HEK293 (cell line): ENCODE results near the gene PDCD4.

Experiments used
- CTCF ChIA-PET: fragments of 350-600 bp; formaldehyde crosslinking; extraction: SDS; loops from one replicate; lab custom pipeline; 2021; ENCODE audit warnings: antibody characterized with exemption; lab: Yijun Ruan, JAX
- POLR2A ChIA-PET: fragments of 300-600 bp; formaldehyde crosslinking; extraction: SDS; loops from one replicate; lab custom pipeline; 2020; ENCODE audit warnings: antibody characterized with exemption, inconsistent platforms; lab: Yijun Ruan, JAX
- H3K27ac ChIP-seq: fragments of 200-500 bp; sonication (Bioruptor generic); 2 replicates; pipeline ENCODE4 v1.5.1; 2014; ENCODE audit warnings: low read depth, low read length, control low read depth, inconsistent platforms; ENCODE audit errors: extremely low read depth
- H3K36me3 ChIP-seq, 2 experiments: fragments of 200-500 bp in 1 of 2; sonication (Bioruptor generic) in 1 of 2; 1 replicate in 1 of 2; 2 replicates in 1 of 2; pipeline ENCODE4 v1.5.1; 2014 to 2017; ENCODE audit warnings: inconsistent platforms in 2 of 2, low read length in 2 of 2; ENCODE audit not compliant: control insufficient read depth in 2 of 2, insufficient read depth in 1 of 2
- H3K4me1 ChIP-seq: fragments of 200-500 bp; sonication (Bioruptor generic); 2 replicates; pipeline ENCODE4 v1.5.1; 2014; ENCODE audit warnings: mild to moderate bottlenecking, low read length, inconsistent platforms; ENCODE audit not compliant: control insufficient read depth, insufficient read depth
- H3K4me3 ChIP-seq: 2 replicates; pipeline ENCODE4 v1.5.1; 2011; ENCODE audit warnings: low read depth, mild to moderate bottlenecking, control low read depth, low read length, moderate library complexity
- H3K9me3 ChIP-seq: fragments of 200-500 bp; sonication (Bioruptor generic); 2 replicates; pipeline ENCODE4 v1.5.1; 2014; ENCODE audit warnings: low read depth, low read length, inconsistent platforms; ENCODE audit not compliant: control insufficient read depth, insufficient read depth
- BCL11B ChIP-seq: fragments of 450-650 bp; formaldehyde crosslinking; IDR thresholded peaks from 2 replicates; pipeline ENCODE4 v1.5.1; 2016; ENCODE audit warnings: low read depth, missing biosample characterization, missing genetic modification characterization
- GLIS2 ChIP-seq: fragments of 450-650 bp; formaldehyde crosslinking; IDR thresholded peaks from 2 replicates; pipeline ENCODE4 v1.5.1; 2016; ENCODE audit warnings: missing biosample characterization, missing genetic modification characterization
- OSR2 ChIP-seq: fragments of 450-650 bp; formaldehyde crosslinking; IDR thresholded peaks from 2 replicates; pipeline ENCODE4 v1.5.1; 2016; ENCODE audit warnings: missing biosample characterization, missing genetic modification characterization
- SETDB1 ChIP-seq: IDR thresholded peaks from one replicate; pipeline ENCODE4 v1.6.1; 2017; ENCODE audit warnings: mild to moderate bottlenecking, low read length, moderate library complexity, mixed read lengths; ENCODE audit not compliant: insufficient read length
- SP7 ChIP-seq: fragments of 450-650 bp; formaldehyde crosslinking; IDR thresholded peaks from 2 replicates; pipeline ENCODE4 v1.5.1; 2016; ENCODE audit warnings: missing biosample characterization, missing genetic modification characterization
- ZNF140 ChIP-seq: fragments of 450-650 bp; formaldehyde crosslinking; IDR thresholded peaks from 2 replicates; pipeline ENCODE4 v1.5.1; 2016; ENCODE audit warnings: missing biosample characterization, missing genetic modification characterization
- ZNF223 ChIP-seq: fragments of 450-650 bp; formaldehyde crosslinking; IDR thresholded peaks from 2 replicates; pipeline ENCODE4 v1.5.1; 2016; ENCODE audit warnings: missing biosample characterization, missing genetic modification characterization
- ZNF239 ChIP-seq: fragments of 450-650 bp; formaldehyde crosslinking; IDR thresholded peaks from 2 replicates; pipeline ENCODE4 v1.5.1; 2016; ENCODE audit warnings: missing biosample characterization, missing genetic modification characterization
- ZNF274 ChIP-seq, 2 experiments: fragments of 200-500 bp in 1 of 2; fragments of 450-650 bp in 1 of 2; sonication (Bioruptor generic) in 1 of 2; formaldehyde crosslinking in 1 of 2; IDR thresholded peaks; 2 replicates each; pipeline versions ENCODE4 v1.5.1 to v1.6.1; 2014 to 2016; ENCODE audit warnings: borderline replicate concordance in 1 of 2, inconsistent platforms in 1 of 2, low read length in 1 of 2, missing biosample characterization in 1 of 2, missing genetic modification characterization in 1 of 2
- ZNF341 ChIP-seq: fragments of 450-650 bp; formaldehyde crosslinking; IDR thresholded peaks from 2 replicates; pipeline ENCODE4; 2016; ENCODE audit warnings: low read depth, missing biosample characterization, missing genetic modification characterization
- ZNF548 ChIP-seq: fragments of 450-650 bp; formaldehyde crosslinking; IDR thresholded peaks from 2 replicates; pipeline ENCODE4 v1.5.1; 2016; ENCODE audit warnings: missing biosample characterization, missing genetic modification characterization
- ZNF596 ChIP-seq: fragments of 450-650 bp; IDR thresholded peaks from 2 replicates; pipeline ENCODE4 v1.5.0; 2018; ENCODE audit warnings: missing biosample characterization, mild to moderate bottlenecking, missing genetic modification characterization, moderate library complexity
- ZNF600 ChIP-seq: fragments of 450-650 bp; formaldehyde crosslinking; IDR thresholded peaks from 2 replicates; pipeline ENCODE4 v1.5.1; 2016; ENCODE audit warnings: missing biosample characterization, missing genetic modification characterization
- ZNF660 ChIP-seq: fragments of 450-650 bp; IDR thresholded peaks from 2 replicates; pipeline ENCODE4 v1.5.1; 2018; ENCODE audit warnings: missing biosample characterization, mild to moderate bottlenecking, missing genetic modification characterization
- ZXDB ChIP-seq: fragments of 450-650 bp; formaldehyde crosslinking; IDR thresholded peaks from 2 replicates; pipeline ENCODE4 v1.5.1; 2016; ENCODE audit warnings: missing biosample characterization, missing genetic modification characterization
- TF ChIP-seq, protein P1 (sequence below): fragments of 450-650 bp; formaldehyde crosslinking; IDR thresholded peaks from 2 replicates; pipeline ENCODE4 v1.5.1; 2016; ENCODE audit warnings: missing biosample characterization, missing genetic modification characterization
- TF ChIP-seq, protein P2 (sequence below): fragments of 450-650 bp; formaldehyde crosslinking; IDR thresholded peaks from 2 replicates; pipeline ENCODE4 v1.5.1; 2017; ENCODE audit warnings: missing biosample characterization, missing genetic modification characterization
- TF ChIP-seq, protein P3 (sequence below): fragments of 450-650 bp; formaldehyde crosslinking; IDR thresholded peaks from 2 replicates; pipeline ENCODE4 v1.5.1; 2016; ENCODE audit warnings: missing biosample characterization, missing genetic modification characterization
- TF ChIP-seq, protein P4 (sequence below): fragments of 450-650 bp; formaldehyde crosslinking; IDR thresholded peaks from 2 replicates; pipeline ENCODE4 v1.5.1; 2016; ENCODE audit warnings: missing biosample characterization, missing genetic modification characterization
- TF ChIP-seq, protein P5 (sequence below): fragments of 450-650 bp; formaldehyde crosslinking; IDR thresholded peaks from 2 replicates; pipeline ENCODE4 v1.5.1; 2016; ENCODE audit warnings: missing biosample characterization, missing genetic modification characterization

PDCD4 gene

DNA sequence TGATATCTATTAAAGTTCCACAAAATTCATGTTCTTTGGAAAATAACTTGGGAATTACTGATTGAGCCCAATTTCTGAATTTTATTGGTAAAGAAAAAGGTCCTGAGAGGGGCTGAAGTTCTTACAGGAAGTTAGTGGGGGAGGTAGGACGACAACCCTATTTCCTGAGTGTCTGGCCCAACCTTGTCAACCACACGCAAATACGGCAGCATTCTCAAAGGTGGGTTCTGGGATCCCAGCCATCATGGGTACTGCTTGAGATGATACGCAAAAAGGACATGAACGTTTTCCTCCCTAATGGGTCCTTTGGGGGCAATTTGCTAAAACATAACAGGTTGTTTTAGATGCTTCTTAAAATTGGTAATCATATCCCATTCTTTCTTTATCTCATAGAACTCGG is 2.7 kb upstream of the PDCD4 start:
- H3K27ac ChIP-seq = no peak overlapping the region
- TF ChIP-seq GLIS2 (tag by site-specific recombination) = no peak
- TF ChIP-seq, protein P1, sequence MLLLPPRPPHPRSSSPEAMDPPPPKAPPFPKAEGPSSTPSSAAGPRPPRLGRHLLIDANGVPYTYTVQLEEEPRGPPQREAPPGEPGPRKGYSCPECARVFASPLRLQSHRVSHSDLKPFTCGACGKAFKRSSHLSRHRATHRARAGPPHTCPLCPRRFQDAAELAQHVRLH (tag by site-specific recombination) = no peak
- H3K36me3 ChIP-seq = no peaks in the 10 kb centered on the region
- H3K9me3 ChIP-seq = no peaks in the 10 kb centered on the region
- H3K4me3 ChIP-seq = no peak overlapping the region
- peaks cover 23% of the 10 kb centered on the region for H3K4me1 ChIP-seq
- CTCF ChIA-PET = interaction anchor here (1.1 kb wide), 1 partner anchor 25 kb away, joined by 4 read pairs; no protein-coding TSS in a partner anchor
- POLR2A ChIA-PET = no interaction called here

DNA sequence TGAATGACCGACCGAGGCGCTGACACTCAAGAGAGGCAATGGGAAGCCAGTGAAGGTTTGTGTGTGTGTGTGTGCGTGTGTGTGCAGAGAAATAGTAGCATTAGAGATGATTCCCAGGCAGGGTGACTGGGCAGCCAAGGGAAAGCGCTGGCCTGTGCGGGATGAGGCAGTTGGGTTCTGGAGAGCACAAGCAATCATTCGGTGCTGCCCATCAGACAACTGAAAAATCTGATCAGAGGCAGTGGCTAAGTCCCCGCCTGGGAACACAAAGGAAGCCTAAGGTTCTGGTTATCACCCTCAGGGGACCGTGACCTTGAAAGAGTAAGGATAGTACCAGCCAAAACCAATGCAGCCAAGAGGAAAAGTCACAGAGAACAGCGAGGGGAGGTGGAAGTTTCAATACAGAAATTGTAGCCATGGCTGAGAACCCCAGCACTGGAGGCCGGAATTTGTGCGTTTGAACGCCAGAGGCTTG is 868 bp upstream of the PDCD4 start:
- no peak for TF ChIP-seq ZNF274 (IDR thresholded peaks at IDR 0.05; ENCODE audit: low read length)
- TF ChIP-seq ZNF274 (tag by site-specific recombination; IDR thresholded peaks at IDR 0.05; ENCODE audit: borderline replicate concordance) = no peak
- TF ChIP-seq, protein P2, sequence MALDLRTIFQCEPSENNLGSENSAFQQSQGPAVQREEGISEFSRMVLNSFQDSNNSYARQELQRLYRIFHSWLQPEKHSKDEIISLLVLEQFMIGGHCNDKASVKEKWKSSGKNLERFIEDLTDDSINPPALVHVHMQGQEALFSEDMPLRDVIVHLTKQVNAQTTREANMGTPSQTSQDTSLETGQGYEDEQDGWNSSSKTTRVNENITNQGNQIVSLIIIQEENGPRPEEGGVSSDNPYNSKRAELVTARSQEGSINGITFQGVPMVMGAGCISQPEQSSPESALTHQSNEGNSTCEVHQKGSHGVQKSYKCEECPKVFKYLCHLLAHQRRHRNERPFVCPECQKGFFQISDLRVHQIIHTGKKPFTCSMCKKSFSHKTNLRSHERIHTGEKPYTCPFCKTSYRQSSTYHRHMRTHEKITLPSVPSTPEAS (tag by site-specific recombination) = peak; percentile 76
- TF ChIP-seq ZNF239 = no peak
- Histone ChIP-seq H3K36me3 (peaks cover under 1 to 3% of the 10 kb centered on the region in 2 experiments; a peak in 2 of 3 replicates), H3K4me1 (peaks cover 17% of the 10 kb centered on the region), H3K9me3 (no peaks in the 10 kb centered on the region), H3K27ac (peak overlapping the region; percentile 84; the same call in 1 of the 2 replicates), H3K4me3 (no peak overlapping the region)
- ChIA-PET POLR2A (interaction anchor here (1.2 to 1.3 kb wide), 5 partner anchors 13 to 68 kb away, joined by 3 to 26 read pairs (median 12); partner anchors contain the start of genes BBIP1 and SHOC2), CTCF (interaction anchor here (0.7 kb wide), 1 partner anchor 33 kb away, joined by 3 read pairs; no protein-coding TSS in a partner anchor)

DNA sequence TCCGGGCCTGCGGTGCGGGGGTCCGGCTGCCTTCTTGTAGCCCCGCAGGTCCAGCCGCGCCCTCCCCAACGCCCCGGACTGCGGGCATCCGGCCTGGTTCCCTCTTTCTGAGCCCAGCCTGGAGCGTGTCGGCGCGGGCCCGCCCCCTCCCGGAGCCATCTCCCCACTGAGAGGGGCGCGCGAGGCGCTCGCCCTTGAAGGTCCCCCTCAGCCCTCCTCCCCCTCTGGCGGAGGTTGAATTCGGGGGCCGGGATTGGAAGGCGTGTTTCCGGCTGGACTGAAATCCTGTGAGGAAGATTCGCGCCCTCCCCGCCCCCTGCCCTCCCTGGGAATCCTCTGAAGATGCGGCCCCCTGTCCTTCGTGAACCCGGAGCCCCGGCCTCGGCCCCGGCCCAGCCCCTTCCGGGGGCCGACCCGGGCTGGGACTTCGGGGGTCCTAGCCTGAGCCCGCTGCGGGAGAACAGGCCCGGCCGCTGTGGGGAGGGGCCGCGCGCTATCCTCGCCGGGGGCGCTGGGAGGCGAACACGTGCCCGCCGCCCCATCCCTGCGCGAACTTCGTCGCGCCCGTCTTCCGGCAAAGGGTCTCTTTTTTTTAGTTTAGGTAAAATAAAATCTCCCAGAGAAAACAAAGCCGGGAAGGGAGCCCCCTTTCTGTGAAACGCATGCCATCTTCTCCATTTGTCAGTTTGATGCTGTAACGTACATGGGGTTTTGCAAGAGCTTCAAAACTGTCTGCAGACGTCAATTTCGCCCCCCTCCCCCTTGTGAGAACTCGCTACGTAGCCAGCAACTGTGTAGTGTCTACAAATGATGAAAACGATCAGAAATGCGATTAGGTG is 636 bp downstream of the PDCD4 start:
- Histone ChIP-seq H3K4me3 (peak overlapping the region; percentile 84), H3K27ac (peak overlapping the region; percentile 84), H3K9me3 (no peaks in the 10 kb centered on the region), H3K36me3 (peaks cover 9 to 15% of the 10 kb centered on the region in 2 experiments), H3K4me1 (peaks cover 14% of the 10 kb centered on the region)
- ChIA-PET POLR2A (interaction anchor here (0.5 to 1.3 kb wide), 11 partner anchors 10 to 74 kb away, joined by 3 to 26 read pairs (median 5); partner anchors contain the start of genes BBIP1 and SHOC2), CTCF (interaction anchor here (0.6 to 1.0 kb wide), 7 partner anchors 14 to 158 kb away, joined by 3 to 5 read pairs (median 3); no protein-coding TSS in a partner anchor)
- no peak for TF ChIP-seq ZNF596 (tag by site-specific recombination)
- peak; percentile 49 for TF ChIP-seq ZXDB (tag by site-specific recombination)
- TF ChIP-seq, protein P3, sequence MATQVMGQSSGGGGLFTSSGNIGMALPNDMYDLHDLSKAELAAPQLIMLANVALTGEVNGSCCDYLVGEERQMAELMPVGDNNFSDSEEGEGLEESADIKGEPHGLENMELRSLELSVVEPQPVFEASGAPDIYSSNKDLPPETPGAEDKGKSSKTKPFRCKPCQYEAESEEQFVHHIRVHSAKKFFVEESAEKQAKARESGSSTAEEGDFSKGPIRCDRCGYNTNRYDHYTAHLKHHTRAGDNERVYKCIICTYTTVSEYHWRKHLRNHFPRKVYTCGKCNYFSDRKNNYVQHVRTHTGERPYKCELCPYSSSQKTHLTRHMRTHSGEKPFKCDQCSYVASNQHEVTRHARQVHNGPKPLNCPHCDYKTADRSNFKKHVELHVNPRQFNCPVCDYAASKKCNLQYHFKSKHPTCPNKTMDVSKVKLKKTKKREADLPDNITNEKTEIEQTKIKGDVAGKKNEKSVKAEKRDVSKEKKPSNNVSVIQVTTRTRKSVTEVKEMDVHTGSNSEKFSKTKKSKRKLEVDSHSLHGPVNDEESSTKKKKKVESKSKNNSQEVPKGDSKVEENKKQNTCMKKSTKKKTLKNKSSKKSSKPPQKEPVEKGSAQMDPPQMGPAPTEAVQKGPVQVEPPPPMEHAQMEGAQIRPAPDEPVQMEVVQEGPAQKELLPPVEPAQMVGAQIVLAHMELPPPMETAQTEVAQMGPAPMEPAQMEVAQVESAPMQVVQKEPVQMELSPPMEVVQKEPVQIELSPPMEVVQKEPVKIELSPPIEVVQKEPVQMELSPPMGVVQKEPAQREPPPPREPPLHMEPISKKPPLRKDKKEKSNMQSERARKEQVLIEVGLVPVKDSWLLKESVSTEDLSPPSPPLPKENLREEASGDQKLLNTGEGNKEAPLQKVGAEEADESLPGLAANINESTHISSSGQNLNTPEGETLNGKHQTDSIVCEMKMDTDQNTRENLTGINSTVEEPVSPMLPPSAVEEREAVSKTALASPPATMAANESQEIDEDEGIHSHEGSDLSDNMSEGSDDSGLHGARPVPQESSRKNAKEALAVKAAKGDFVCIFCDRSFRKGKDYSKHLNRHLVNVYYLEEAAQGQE (tag by site-specific recombination) = peak; percentile 18; the same call in 1 of the 2 replicates
- TF ChIP-seq ZNF600 (tag by site-specific recombination) = no peak
- TF ChIP-seq, protein P4, sequence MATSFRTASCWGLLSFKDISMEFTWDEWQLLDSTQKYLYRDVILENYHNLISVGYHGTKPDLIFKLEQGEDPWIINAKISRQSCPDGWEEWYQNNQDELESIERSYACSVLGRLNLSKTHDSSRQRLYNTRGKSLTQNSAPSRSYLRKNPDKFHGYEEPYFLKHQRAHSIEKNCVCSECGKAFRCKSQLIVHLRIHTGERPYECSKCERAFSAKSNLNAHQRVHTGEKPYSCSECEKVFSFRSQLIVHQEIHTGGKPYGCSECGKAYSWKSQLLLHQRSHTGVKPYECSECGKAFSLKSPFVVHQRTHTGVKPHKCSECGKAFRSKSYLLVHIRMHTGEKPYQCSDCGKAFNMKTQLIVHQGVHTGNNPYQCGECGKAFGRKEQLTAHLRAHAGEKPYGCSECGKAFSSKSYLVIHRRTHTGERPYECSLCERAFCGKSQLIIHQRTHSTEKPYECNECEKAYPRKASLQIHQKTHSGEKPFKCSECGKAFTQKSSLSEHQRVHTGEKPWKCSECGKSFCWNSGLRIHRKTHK (tag by site-specific recombination) = no peak
- no peak for TF ChIP-seq BCL11B
- no peak for TF ChIP-seq OSR2 (tag by site-specific recombination)
- TF ChIP-seq ZNF341 = peak; percentile 26
- TF ChIP-seq SP7 = peak; percentile 62; the same call in 1 of the 2 replicates
- TF ChIP-seq SETDB1 = no peak
- peak; percentile 82 for TF ChIP-seq ZNF660 (tag by site-specific recombination)
- no peak for TF ChIP-seq ZNF548 (tag by site-specific recombination)
- TF ChIP-seq ZNF274 (IDR thresholded peaks at IDR 0.05; ENCODE audit: low read length) = no peak
- TF ChIP-seq ZNF274 (tag by site-specific recombination; IDR thresholded peaks at IDR 0.05; ENCODE audit: borderline replicate concordance) = no peak
- TF ChIP-seq, protein P5, sequence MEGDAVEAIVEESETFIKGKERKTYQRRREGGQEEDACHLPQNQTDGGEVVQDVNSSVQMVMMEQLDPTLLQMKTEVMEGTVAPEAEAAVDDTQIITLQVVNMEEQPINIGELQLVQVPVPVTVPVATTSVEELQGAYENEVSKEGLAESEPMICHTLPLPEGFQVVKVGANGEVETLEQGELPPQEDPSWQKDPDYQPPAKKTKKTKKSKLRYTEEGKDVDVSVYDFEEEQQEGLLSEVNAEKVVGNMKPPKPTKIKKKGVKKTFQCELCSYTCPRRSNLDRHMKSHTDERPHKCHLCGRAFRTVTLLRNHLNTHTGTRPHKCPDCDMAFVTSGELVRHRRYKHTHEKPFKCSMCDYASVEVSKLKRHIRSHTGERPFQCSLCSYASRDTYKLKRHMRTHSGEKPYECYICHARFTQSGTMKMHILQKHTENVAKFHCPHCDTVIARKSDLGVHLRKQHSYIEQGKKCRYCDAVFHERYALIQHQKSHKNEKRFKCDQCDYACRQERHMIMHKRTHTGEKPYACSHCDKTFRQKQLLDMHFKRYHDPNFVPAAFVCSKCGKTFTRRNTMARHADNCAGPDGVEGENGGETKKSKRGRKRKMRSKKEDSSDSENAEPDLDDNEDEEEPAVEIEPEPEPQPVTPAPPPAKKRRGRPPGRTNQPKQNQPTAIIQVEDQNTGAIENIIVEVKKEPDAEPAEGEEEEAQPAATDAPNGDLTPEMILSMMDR (tag by site-specific recombination) = peak; percentile 51
- no peak for TF ChIP-seq ZNF223
- TF ChIP-seq ZNF140 (tag by site-specific recombination) = no peak
